HG02884 (cell line): ENCODE results near the gene MAB21L4.

ENCODE experiments used
- ATAC-seq: cut with Tn5 transposase; IDR thresholded peaks from one replicate; pipeline ENCODE4 v1.9.1; 2021; ENCODE audit warnings: mild to moderate bottlenecking, moderate library complexity; ENCODE audit not compliant: unreplicated experiment

Gene MAB21L4

DNA sequence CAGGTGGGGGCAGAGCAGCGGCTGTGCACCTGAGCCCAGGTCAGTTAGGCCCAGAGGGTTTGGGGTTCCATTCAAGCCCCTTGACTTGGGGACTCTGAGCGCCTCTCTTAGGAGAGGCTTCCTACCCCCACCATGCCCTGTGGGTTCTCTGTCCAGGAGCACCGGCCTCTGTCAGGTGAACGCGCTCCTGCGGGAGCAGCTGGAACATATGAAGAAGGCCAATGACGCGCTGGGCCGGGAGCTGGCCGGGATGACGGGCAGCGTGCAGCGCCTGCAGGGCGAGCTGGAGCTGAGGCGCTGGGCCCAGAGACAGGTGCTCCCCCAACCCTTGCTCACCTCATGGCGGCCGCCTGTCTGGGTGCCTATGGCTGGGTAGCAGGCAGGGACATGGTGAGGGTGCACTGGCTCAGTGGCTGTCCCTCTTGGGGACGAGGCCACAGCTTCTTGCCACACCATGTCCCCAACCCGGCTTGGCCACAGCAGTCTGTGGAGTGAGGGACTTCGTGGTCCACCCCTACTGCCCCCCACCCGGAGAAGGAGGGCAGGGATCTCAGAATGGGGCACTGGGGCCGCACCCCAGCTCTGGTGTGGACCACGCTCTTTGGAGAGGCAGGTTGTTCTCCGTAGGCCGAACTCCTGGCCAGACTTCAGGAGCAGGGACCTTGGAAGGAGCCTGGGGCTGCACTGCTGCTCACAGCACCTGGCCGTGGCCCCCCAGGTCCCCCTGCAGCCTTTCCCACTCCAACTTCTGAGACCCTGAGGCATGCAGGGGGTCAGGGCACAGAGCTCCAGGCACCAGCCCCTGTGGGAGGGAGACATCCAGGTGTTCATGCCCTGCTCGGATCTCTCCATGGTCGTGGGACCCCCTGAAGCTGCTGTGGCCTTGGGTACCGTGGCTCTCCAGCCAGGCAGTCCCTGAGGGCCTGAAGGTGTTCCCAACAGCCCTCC is 29.9 kb upstream of the MAB21L4 start:
- ATAC-seq = no peak

DNA sequence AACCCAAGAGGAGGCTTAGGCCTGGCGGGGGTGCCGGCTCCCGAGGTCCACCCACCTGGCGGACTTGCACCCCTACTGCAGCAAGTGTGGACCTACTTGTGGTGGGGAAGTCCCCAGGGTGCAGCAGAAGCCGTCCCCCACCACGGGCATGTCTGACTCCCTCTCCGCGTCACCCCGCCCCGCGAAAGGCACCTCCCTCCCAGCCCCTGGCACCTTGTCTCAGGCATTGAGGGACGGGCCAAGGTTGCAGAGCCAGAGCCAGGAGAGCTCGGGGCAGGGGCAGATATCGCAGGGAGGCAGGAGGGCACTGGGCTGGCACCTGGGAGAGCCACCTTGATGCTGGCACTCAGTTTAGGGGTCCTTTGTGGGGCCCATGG is 29.2 kb upstream of the MAB21L4 start:
- ATAC-seq = no peak

DNA sequence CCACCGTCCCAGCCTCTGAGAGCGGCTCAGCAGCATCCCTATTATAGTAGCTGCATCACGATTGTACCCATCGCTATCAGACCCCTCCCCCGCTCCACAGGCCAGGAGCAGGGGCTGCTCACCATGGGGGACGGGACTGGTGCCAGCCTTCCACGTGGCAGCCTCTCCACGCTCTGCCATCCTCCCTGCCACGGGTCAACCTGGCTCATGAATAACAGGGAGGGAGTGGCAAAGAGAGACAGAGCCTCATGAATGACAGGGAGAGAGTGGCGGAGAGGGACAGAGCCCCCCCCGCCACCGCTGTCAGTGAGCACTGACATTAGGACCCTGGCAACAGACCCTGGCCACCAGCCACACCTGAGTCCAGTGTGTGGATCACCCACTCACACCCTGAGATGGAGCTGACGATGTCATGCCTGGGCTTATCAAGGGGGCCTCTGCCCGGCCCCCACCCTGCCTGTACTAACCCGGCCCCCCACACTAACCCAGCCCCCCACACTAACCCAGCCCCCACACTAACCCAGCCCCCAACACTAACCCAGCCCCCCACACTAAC is 27.1 kb upstream of the MAB21L4 start:
- no peak for ATAC-seq

DNA sequence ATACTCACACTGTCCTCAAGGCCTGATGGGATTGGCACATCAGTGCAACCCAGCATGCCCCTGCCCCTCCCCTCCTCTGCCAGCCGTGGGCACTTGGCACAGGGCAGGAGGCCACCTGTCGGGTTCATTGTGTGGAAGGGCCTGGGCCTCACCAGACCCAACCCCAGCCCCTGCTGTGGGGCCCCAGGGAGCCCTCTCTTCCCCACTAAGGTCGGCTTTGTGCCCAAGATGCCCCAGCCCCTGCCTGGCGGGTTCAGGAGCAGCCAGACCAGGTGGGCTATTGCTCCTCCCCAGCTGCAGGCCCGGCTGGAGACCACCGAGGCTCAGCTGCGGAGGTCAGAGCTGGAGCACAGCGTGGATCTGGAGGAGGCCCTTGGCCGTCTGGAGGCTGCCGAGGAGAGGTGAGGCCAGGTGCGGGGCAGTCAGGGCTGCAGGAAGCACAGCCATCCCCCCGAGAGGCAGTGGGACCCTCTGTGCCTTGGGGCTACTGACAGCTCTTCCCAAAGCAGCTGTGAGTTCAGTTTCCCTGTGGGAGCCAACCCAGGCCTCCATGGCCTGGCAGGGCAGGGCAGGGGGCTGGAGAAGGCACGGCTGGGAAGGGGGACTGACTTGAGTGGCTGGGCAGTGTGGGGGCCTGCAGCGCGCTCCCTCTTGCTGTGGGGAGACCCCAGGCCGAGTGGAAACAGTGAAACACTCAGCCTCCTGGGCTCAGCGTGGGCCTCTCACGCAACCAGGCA is 26.5 kb upstream of the MAB21L4 start:
- no peak for ATAC-seq

DNA sequence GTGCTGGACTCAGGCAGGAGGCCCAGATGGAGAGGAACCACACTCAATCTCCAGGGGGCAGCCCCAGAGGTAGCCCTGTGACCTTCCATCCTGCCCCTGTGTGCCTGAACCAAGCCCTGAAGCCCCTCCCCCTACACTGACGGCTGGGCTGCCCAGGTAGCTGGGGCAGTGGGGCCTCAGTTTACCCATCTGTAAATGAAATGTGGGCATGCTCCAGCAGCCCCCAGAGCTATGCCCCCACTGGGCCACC is 26.0 kb upstream of the MAB21L4 start:
- no peak for ATAC-seq

DNA sequence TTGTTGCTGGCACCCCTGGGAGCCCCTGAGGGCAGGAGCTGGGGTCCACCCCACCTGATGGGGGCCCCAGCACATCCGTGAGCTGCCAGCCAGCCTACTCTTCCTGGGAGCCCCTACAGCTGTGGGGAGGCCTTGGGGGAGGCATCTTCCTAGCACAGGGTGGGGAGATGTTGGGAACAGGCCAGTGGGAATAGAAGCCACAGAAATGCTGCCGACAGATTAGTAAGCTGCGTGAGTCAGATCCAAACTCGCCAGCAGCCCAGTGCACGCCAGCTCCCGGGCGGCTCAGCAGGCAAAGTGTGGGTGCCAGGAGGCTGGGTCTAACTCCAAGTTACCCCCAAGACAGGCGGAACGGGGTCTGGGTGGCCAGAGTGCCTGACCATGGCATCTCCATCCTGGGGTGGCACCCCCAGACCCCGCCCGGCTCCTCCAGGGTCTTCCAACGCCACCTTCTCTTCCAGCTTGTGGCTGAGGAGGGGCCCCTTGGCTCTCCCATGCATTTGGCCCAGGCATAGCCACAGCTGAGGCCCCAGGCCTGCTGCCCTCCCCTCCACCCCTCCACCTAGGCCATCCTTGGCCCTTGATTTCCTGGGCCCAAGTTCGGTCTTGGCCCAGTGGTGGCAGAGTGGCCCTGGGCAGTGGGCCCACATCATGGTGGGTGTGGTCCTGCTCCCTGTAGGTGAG is 25.5 kb upstream of the MAB21L4 start:
- no peak for ATAC-seq

DNA sequence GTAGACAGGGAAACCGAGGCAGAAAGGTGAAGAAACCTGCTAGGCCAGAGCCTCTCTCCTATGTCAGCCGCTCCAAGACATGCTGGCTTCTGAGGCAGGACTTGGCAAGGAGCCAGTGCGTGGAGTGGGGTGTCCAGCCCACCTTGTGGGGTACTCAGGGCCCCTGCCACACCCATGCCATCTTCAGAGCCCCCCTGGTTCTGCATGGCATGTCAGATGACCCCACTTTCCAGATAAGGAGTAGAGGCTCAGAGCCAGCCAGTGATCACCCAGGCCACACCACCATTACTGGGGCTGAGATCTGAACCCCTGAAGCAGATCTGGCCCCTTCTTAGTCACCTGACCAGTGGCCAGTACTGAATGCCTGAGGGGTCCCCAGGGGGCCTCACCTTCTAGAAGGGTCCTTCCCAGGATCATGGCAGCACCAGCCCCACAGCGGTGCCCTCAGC is 24.9 kb upstream of the MAB21L4 start:
- no peak for ATAC-seq

DNA sequence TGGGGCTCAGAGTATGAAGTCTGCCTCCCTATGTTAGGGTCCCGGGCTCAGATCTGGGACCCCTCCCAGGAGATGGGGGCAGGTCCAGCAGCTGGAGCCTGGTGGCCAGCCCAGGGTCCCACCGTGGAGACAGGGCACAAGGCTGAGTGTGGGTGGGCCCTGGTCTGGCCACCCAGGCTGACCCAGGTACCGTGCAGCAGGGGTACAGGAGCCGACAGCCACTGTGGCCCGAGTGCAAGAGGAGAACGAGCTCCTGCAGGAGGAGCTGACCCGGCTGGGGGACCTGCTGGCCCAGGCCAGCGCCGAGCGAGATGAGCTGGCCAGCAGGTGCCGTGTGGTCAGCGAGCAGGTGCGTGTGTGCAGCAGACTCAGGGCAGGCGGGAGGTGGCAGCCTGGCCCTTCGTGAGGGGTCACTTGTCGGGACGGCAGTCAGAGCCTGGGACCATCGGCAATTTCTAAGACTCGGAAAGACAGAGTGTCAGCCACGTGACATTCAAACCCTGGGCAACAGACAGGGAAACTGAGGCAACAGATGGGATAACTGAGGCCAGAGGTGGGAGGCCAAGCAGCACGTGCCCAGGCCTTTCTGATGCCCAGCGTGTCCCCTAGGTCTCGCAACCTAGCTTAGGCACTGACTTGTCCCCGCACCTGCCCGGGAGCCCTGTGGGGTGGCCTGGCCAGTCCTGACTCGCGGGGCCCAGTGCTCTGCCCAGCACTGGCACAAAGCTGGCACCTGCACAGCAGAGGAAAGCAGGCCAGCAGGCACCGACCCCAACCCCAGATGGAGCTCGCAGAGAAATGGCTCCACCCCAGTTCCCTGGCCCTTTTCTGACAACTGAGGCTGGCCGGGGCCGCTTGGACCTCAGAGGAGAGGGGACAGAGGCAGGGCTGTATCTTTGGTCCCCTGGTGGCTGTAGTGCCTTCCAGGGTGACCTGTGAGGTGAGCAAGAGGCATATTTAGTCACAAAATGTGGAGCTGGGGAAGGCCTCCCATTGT is 24.1 kb upstream of the MAB21L4 start:
- ATAC-seq = no peak

DNA sequence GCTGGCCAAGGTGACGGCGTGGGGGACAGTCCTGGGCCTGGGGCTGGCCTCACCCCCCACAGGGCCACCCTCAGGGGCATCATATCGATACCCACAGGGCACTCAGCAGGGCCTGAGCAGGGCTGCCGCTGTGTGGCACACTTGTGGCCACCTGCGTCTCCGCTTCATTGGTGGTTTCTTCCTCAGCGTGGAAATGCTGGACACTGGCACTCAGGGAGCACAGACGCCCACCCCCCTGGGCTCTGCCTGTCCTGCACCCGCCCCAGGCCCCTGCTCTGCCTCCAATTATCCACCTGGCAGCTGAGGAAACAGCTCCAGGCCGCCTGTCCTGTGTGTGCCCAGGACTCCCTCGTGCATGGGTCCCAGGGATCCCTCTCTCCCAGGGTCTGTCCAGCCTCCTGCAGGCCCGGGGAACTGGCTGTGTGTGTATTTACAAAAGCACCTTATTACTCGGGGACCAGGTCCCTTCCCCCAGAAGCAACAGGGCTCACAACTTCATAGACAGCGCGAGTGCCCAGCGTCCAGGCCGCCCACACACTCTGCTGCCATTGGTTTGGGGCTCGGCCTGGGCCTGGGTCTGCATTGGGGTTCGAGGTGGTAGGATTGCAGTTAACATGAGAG is 23.3 kb upstream of the MAB21L4 start:
- ATAC-seq = no peak

DNA sequence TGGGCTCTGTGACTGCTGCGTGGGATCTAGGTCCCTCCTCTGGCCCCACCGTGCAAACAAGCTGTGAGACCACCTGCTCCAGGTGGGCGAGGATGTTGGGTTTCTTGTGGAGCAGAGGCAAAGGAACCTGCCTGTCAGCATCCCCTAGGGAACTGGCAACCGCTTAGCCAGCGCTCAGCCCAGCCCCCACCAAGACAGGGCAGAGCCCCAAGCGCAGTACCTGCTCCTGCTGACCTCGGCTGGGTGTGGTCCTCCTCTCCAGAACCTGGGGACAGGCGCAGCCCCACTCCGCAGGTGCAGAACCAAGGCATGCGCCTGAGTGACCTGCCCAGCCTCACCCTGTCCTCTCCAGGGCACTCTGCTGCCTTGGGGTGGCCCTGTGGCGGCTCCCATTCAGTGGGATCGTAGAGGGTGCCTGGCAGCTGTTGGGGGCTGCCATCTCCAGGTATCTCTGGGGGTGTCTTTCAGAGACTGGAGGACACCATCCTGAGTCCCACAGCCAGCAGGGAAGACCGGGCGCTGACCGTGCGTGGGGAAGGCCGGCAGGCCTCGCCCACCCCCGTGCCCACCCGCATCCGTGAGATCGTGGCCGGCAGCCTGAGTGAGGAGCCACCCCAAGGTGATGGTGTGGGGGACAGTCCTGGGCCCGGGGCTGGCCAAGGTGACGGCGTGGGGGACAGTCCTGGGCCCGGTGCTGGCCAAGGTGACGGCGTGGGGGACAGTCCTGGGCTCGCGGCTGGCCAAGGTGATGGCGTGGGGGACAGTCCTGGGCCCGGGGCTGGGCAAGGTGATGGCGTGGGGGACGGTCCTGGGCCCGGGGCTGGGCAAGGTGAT is 22.5 kb upstream of the MAB21L4 start:
- no peak for ATAC-seq

DNA sequence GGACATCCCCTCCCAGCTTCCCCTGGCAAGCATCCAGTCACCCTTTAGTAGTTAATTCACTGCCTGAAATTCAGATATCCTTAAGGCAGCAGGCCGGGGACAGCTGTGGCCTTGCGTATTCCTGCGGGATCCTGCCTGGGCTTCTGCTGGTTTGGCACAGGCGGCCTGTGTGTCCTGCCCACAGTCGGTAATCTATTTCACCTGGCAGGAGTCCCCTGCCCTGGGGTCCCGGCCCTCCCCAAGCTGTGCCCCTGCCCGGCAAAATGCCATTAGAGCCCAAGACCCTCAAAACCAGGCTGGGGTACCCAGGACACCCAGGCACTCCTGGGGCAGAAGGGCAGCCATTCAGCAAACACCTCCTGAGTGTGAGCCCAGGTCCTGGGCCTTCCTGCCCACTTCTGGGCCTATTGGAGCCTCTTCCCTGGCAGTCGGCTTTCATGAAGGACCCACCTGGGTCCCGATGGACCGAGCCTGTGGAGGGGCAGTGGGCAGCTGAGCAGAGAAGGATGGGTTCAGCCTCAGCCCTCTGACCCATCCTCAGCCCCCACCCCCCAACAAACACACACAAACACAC is 21.8 kb upstream of the MAB21L4 start:
- no peak for ATAC-seq

DNA sequence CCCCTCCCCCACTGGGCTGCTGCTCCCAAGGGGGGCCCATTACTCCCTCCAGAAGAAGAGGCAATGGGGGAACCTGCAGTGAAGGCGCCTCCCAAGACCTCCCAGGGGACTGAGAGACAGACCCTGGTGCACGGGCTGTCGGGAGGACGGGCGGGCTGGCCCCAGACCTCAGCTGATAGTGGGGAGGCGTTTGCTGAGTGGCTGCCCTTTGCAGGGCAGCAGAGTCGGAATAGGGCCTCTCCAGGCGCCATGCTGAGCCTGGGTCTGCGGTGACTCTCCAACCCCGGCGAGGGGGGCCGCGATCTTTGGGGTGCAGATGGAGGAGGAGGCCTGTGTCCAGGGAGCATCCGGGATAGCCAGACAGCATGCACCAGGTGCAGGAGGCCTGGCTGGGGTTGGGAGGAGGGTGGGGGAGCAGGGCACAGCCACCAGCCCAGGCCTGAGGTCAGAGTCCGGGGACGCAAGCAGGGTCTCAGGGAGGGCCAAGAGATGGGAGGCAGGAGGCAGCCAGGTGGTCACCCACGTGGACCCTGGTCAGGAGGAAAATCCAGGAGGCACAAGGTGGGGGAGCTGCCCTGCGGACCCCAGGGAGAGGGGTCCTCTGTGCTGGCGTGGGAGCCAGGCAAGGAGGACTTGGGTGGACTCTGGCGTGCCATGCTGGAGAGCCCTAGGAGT is 21.2 kb upstream of the MAB21L4 start:
- ATAC-seq = no peak

DNA sequence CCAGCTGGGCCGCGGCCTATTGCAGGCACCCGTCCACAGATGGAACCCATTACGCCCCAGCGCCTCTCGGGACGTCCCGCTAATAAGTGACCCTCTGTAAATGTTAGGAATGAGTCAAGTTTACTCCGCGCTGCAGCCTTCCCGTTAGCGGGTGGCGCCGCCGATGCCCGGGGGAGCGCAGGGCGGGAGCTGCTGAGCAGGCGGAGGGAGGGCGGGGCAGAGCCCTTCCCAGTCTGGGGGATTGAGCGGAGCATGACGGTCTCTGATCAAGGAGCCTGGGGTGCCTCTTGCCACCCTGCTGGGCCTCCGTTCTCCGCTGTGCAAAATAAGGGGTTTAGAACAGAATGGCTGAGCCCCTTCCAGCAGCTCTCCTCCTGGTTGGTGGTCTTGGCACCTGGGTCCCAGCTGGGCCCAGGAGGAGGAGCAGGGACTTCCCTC is 20.6 kb upstream of the MAB21L4 start:
- no peak for ATAC-seq

DNA sequence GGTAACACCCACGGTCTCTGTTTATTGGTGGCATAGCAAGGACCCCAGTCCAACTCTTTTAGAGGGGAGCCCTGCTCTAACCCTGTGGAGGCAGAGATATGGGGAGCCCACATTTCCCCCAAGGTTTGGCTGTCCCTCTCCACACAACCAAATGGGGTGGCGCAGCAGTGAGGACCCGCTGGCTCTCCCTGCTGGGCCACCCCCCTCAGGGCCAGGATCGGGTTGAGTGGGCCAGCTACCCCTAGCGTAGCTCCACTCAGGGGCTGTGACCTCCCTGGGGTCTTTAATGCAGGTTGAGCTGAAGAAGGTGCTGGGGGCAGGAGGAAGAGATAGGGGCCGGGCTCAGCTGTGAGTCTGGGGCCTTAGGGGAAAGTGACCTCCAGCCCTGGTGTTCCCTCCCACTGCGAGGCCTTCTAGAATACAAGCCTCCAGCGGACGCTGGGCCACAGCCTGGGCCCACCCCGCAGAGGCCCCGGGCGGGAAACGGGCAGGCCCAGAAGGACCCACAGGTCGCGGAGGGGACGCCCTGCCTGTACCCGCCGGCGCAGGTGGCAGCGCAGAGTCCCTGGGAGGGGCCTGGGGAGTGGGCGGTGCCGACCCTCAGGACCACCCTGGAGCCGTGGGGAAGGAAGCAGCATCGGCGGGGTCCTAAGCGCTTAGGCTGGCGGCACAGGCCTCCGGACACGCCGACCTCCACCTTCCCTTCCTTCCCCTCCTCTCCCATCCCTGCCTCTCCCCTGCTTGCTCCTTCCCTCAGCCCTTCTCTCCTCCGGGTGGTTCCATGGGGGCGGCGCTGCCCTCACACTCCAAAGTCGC is 19.8 kb upstream of the MAB21L4 start:
- no peak for ATAC-seq

DNA sequence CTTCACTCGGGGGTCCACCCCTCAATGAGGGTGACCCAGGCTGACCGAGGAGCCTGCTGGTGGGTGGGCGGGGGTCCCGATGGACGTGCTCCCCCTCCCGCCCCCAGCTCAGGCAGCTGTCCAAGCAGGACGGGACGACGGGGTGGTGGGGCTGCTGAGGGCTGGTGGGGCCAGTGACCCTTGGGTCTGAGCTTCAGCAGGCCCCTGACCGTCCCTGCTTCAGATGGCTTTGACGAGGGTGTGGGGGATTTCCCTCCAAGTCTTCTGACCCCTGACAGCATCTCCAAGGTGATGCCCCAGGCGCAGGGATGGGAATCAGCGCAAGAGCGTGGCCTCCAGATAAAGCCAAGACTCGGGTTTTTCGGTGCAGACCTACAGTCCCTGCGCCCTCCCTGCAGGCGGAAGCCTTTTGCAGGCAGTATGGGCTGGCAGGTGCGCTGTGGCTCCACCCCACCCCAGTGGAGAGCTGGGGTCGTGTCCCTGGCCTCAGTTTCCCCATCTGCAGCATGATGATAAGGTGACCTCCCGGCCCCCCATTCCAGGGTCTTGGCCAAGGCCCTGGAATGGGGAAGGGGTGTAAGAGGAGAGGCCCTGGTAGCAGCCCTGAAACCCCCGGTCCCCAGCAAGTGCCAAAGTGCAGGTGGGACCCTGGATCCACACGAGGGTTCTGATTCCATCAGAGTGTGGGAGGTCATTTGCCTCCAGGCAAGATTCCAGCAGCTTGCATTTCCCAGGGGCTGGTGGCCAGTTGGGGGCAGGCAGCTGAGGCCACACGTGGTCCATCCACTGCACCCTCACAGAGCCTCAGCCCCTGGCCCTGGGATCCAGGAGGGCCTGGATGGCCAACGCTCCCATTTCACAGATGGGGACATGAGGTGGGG is 18.9 kb upstream of the MAB21L4 start:
- no peak for ATAC-seq
